ENCODE data around the gene TMA7. TPM values are rescaled to one million over a fixed set of nuclear protein-coding genes. Genes with fewer than 3 reads are reported as not detected.

TMA7 gene
- total RNA-seq, 6 experiments from 2014 or later = 213 to 341 (median 280) TPM

DNA sequence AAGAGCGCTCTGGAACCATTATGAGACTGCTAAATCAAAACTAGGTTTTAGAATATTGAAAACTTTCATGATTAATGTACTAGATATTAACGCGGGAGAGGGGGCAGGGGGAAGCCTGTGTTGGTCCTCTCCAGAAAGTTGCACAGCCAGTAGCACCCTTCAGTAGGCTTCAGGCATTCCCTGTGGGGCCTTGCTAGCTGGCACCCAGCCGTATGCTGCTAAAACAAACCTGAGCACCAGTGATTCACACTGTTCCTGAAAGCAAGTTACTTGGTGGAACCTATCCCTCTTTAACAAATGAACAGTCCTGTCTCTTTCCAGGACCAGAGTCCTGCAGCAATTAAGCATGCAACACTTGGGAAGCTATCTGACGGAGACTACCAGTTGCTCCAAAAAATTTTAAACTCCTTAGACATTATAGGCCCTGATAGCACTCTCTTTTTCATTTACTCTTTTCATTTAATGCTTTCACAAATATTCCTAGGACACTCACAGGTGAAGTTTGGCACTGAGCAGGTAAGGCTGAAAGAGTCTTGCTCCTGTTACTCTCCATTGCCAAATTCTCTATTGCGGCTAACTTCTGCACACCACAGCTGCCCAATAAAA is 5.3 kb downstream of the TMA7 start:
- H3K4me3 Mint-ChIP-seq = peak overlapping the region; percentile 92
- no peak for TF ChIP-seq CTCF (IDR thresholded peaks at IDR 0.05)
- peaks cover 43% of the 10 kb centered on the region for H3K4me1 Mint-ChIP-seq (ENCODE audit: low read depth)
- no peaks in the 10 kb centered on the region for H3K9me3 Mint-ChIP-seq
- peak overlapping the region; percentile 90 for H3K27ac Mint-ChIP-seq
- H3K36me3 Mint-ChIP-seq (ENCODE audit: low read depth) = peaks cover 27% of the 10 kb centered on the region; the same call in 1 of the 2 replicates
- H3K27me3 Mint-ChIP-seq (ENCODE audit: insufficient read depth) = peaks cover 5% of the 10 kb centered on the region; the same call in 1 of the 2 replicates
- DNase-seq = no peak

- H3K27ac Mint-ChIP-seq = peak overlapping the region; percentile 90
- no peaks in the 10 kb centered on the region for H3K9me3 Mint-ChIP-seq
- DNase-seq = no peak
- peaks cover 21% of the 10 kb centered on the region; the same call in 1 of the 2 replicates for H3K36me3 Mint-ChIP-seq (ENCODE audit: low read depth)
- H3K4me3 Mint-ChIP-seq = peak overlapping the region; percentile 92
- H3K27me3 Mint-ChIP-seq (ENCODE audit: insufficient read depth) = peaks cover 5% of the 10 kb centered on the region; the same call in 1 of the 2 replicates
- no peak for TF ChIP-seq CTCF (IDR thresholded peaks at IDR 0.05)
- peaks cover 43% of the 10 kb centered on the region for H3K4me1 Mint-ChIP-seq (ENCODE audit: low read depth)
Observed at GRCh38 chr3:48446043-48446424, 6.0 kb downstream of the TMA7 start.

DNA sequence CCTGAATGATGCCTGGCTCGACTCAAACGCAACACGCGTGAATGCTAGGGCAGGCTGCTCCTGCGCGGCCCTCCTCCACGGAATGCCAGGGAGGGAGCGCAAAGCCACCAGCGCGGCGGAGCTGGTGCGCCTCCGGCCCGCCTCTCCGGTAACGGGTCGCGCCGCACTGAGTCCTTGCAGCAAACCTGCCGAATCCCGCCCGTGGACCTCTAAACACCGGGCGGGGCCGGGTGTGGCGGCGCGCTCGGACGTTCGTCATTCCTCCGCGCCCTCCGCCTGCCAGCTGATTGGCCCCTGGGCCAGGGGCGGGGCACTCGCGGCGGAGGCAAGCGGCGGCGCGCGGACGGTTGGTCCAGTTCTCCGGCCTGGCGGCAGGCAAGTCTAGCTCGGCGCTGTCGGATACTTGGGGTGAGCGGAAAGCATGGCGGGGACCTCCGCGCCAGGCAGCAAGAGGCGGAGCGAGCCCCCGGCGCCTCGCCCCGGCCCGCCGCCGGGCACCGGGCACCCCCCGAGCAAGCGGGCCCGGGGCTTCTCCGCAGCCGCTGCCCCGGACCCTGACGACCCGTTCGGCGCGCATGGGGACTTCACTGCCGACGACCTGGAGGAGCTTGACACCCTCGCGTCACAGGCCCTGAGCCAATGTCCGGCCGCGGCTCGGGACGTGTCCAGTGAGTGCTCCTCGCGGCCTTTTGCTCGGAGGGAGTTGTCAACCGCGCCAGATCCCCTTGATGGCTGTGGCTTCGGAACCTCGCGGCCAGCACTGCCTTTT is 6.6 kb downstream of the TMA7 start, which contains the start of gene ATRIP:
ATRIP (plus strand) TSS at position 313 of the 769 bp plus-strand sequence; CDS start at position 422, 109 bp downstream.
- DNase-seq = peak; percentile 82
- no peak; the same call in 1 of the 2 replicates for TF ChIP-seq CTCF (IDR thresholded peaks at IDR 0.05)
- no peaks in the 10 kb centered on the region for H3K9me3 Mint-ChIP-seq
- peak within 1 kb of the TSS; percentile 90 for H3K27ac Mint-ChIP-seq
- H3K4me3 Mint-ChIP-seq = peak within 1 kb of the TSS; percentile 92
- peaks cover 40% of the 10 kb centered on the region for H3K4me1 Mint-ChIP-seq (ENCODE audit: low read depth)
- peaks cover 5% of the 10 kb centered on the region; the same call in 1 of the 2 replicates for H3K27me3 Mint-ChIP-seq (ENCODE audit: insufficient read depth)
- H3K36me3 Mint-ChIP-seq (ENCODE audit: low read depth) = peaks cover 20% of the 10 kb centered on the region; the same call in 1 of the 2 replicates

DNA sequence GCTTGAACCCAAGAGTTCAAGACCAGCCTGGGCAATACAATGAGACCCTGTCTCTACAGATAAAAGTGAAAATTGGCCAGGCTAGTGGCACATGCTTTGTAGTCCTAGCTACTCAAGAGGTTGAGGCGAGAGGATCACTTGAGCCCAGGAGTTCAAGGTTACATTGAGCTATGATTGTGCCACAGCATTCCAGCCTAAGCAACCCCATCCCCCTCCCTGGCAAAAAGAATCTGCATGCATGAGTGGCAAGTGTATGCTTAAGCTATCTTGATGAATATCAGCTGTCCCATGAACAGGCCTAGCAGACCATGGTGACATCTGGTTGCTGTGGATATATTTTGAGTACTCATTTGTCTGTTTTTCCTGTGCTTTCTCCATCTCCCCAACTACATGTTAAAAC is 11.2 kb downstream of the TMA7 start:
- Mint-ChIP-seq H3K36me3 (ENCODE audit: low read depth) (peaks cover 27% of the 10 kb centered on the region; the same call in 1 of the 2 replicates), H3K27me3 (ENCODE audit: insufficient read depth) (peaks cover under 1% of the 10 kb centered on the region; the same call in 1 of the 2 replicates), H3K4me1 (ENCODE audit: low read depth) (peaks cover 23% of the 10 kb centered on the region), H3K4me3 (no peak overlapping the region), H3K9me3 (no peaks in the 10 kb centered on the region), H3K27ac (no peak overlapping the region)
- no peak for TF ChIP-seq CTCF (IDR thresholded peaks at IDR 0.05)
- DNase-seq = no peak

GRCh38 chr3:48456456-48456855 is 16.4 kb downstream of the TMA7 start:
- H3K4me1 Mint-ChIP-seq (ENCODE audit: low read depth) = no peaks in the 10 kb centered on the region; the same call in 1 of the 2 replicates
- peaks cover 15% of the 10 kb centered on the region; the same call in 1 of the 2 replicates for H3K36me3 Mint-ChIP-seq (ENCODE audit: low read depth)
- no peaks in the 10 kb centered on the region for H3K9me3 Mint-ChIP-seq
- no peak overlapping the region for H3K4me3 Mint-ChIP-seq
- H3K27ac Mint-ChIP-seq = no peak overlapping the region
- H3K27me3 Mint-ChIP-seq (ENCODE audit: insufficient read depth) = no peaks in the 10 kb centered on the region
- no peak for DNase-seq
- no peak for TF ChIP-seq CTCF (IDR thresholded peaks at IDR 0.05)
